HG03565 (cell line): ENCODE data around the gene SERPINA4.
"Not testable (repeated sequence)": the region's sequence is repeated elsewhere in the genome, so short reads cannot be mapped to it uniquely, and the experiment has no call there.

Source experiments
- ATAC-seq: cut with Tn5 transposase; IDR thresholded peaks from one replicate; pipeline ENCODE4 v1.9.1; 2021; ENCODE audit warnings: mild to moderate bottlenecking, moderate library complexity; ENCODE audit not compliant: unreplicated experiment

The SERPINA4 gene

GRCh38 chr14:94588311-94588710, 27.1 kb downstream of the SERPINA4 start:
- ATAC-seq = no peak

- no peak for ATAC-seq
Observed at GRCh38 chr14:94591073-94591472, 29.8 kb downstream of the SERPINA4 start.

- ATAC-seq = no peak
Observed at GRCh38 chr14:94591871-94592270, 30.6 kb downstream of the SERPINA4 start.

DNA sequence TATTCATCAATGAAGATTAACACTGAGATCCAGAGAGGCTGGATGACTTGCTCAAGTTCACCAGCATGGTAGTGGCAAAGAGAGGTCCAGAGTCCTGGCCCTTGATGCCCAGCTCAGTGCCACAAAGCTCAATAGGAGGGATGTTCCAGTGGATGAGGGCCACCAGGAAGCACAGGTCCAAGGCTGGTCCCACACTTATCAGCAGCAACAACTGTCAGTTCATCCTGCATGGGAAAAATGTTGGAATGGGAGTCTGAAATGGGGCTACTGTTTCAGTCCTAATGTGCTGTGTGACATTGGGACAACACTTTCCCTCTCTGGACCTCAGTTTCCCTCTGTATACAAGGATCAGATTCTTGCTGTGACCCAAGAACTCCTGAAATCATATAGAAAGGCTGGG, 31.2 kb downstream of the SERPINA4 start:
- ATAC-seq = no peak

- ATAC-seq = no peak
Observed at GRCh38 chr14:94593376-94593748, 32.1 kb downstream of the SERPINA4 start.

DNA sequence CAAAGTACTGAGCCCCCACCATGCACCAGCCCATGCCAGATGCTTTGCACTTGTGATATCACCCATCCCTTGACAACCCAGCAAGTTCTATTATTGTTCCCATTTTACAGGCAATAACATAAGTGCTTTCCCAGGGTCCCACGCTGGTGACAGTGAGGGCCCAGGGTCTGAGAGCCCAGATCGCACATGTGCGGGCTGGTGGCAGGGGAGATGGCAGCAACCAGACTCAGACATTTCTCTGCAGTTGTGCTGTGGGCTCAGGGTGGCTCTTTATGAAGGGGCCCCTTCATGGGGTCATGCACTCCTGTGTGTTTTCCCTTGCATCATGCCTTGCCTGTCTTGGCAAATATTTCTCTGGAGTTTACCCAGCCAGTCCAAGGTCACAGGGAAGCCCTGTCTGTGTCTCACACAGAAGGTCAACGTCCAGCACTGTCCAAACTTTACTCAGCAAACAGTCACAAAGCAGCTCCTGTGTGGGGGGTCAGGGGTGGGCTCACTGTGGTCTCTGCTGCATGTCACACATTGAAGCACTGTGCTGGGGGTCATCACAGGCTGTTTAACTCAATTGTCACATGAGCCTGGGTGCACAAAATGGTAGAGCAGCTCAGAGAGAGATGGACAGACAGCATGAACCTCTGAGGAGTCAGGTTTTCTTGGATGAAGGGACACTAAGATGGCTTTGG, 32.6 kb downstream of the SERPINA4 start:
- ATAC-seq = no peak

- ATAC-seq = no peak
Observed at GRCh38 chr14:94594441-94594840, 33.2 kb downstream of the SERPINA4 start.

GRCh38 chr14:94595912-94596311, 34.7 kb downstream of the SERPINA4 start:
- ATAC-seq = no peak

- no peak for ATAC-seq
Observed at GRCh38 chr14:94596361-94596760, 35.1 kb downstream of the SERPINA4 start.

DNA sequence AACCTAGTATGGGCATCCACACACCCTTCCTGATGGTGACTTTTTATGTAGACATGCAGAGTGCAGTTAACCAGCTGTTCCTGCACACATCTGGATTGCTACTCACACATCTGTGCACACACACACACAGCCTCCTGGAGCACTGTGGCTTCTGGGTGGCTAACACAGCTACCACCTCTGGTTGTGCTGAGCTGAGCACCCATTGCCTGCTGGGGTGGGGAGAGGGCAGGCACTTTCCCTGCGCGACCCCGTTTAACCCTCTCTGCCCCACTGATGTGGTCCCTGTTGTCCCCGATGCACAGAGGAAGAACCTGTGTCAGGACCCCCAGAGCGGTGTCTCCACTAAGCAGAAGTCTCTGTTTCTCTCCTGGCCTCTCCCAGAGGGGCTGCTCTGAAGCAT, 36.5 kb downstream of the SERPINA4 start:
- ATAC-seq = no peak

GRCh38 chr14:94598506-94598815, 37.2 kb downstream of the SERPINA4 start:
- no peak for ATAC-seq

DNA sequence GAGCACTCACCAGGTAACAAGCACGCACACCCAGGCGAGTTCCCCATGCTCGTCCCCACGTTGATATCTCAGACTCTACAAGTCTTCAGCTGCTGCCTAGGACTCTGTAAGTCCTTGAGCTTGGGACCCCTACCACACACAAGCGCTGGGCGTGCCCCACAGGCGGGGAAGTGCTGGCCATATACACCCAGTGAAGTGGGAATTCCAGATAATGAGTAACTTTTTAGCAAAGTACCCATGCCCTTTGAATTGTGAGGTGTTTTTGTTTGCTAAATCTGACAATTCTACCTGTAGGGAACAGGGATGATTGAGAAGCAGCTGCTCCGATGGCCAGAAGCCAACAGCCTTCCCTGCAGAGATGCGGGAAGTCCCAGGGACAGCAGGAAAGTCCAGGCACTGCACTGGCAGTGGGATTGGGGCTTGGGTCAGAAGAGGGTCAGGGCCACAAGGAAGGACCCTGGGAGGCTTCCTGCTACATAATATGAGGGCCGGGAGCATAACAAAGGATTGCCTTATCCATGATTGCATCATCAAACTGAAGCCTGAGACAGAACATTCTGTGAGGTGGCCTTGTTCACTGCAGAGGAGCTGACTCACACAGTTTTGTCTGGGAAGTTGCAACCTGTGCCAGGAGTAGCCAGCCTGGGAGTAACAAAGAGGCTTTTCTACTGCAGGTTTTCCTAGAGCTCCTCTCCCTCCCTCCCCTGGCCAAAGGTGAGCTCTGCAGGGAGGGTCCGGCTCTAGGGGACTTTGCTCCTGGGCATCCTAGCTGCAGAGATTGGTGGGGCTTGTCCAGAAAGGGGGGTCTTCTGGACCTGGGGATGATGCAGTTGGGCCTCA, 37.8 kb downstream of the SERPINA4 start:
- no peak for ATAC-seq

- no peak for ATAC-seq
Observed at GRCh38 chr14:94599656-94600004, 38.4 kb downstream of the SERPINA4 start.

DNA sequence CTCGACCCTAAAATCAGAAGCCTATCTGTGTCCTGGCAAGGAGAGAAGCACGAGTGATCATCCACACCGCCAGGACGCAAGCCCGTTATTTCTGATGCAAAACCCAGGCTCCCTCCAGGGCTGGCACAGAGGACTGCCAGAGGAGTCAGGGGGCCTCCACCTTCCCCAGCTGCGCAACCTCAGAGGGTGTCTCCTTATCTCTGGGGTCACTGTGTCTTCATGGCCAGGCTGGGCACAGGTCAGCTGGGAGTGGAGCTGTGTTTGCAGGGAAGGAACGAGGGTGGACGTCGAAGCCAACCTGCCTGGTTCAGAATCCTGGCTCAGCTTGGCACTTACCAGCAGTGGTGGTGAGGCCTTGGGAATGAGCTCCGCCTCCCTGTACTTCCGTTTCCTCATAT, 38.9 kb downstream of the SERPINA4 start:
- ATAC-seq = no peak

- no peak for ATAC-seq
Observed at GRCh38 chr14:94601884-94602391, 40.7 kb downstream of the SERPINA4 start.

- ATAC-seq = no peak
Observed at GRCh38 chr14:94602722-94603121, 41.5 kb downstream of the SERPINA4 start.

GRCh38 chr14:94605361-94605760, 44.1 kb downstream of the SERPINA4 start:
- no peak for ATAC-seq

DNA sequence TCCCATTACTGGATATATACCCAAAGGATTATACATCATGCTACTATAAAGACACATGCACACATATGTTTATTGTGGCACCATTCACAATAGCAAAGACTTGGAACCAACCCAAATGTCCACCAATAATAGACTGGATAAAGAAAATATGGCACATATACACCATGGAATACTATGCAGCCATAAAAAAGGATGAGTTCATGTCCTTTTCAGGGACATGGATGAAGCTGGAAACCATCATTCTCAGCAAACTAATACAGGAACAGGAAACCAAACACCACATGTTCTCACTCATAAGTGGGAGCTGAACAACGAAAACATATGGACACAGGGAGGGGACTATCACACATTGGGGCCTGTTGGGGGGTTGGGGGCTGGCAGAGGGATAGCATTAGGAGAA, 47.7 kb downstream of the SERPINA4 start:
- not testable (repeated sequence) for ATAC-seq

GRCh38 chr14:94611179-94611578, 49.9 kb downstream of the SERPINA4 start:
- no peak for ATAC-seq

GRCh38 chr14:94612174-94612573, 50.9 kb downstream of the SERPINA4 start, which contains the start of gene SERPINA3:
Gene SERPINA3 (plus strand): TSS chr14:94612391. CDS start chr14:94614442, 2,051 bp downstream.
- no peak for ATAC-seq

GRCh38 chr14:94612580-94613554, 51.6 kb downstream of the SERPINA4 start:
- no peak for ATAC-seq
